Left renal pelvis (tissue), 4 donors: Measurements from ENCODE around the gene RETREG2. TPM values are rescaled to one million over a fixed set of nuclear protein-coding genes. Genes with fewer than 3 reads are reported as not detected.

Experiments used
- DNase-seq, 4 donors: peaks; one replicate each; pipeline ENCODE4 v3.0.0-alpha.2; 2013; ENCODE audit warnings: low read depth in 4 of 4, low spot score in 3 of 4
- polyA plus RNA-seq, 4 donors: library from polyadenylated mRNA; unstranded; fragments of 120-200 nt; gene quantifications; one replicate each; pipeline ENCODE4 v1.2.1, GENCODE V29; 2013; ENCODE audit not compliant: insufficient read length in 4 of 4

RETREG2 gene
- polyA plus RNA-seq, result 100 to 1,000 TPM in 3 of 4 donors, 10 to 100 TPM in 1; 85.1 to 120 (median 111) TPM

- peak in 2 of 4 donors; percentile 75 for DNase-seq
Observed at GRCh38 chr2:219177552-219178376, at the start of gene RETREG2. TSS of gene RETREG2 (plus strand) at chr2:219178275. CDS start at chr2:219178353, 78 bp downstream.

- DNase-seq, result no peak
Observed at GRCh38 chr2:219128396-219128795, 49.7 kb upstream of the RETREG2 start.

GRCh38 chr2:219129589-219129988 is 48.5 kb upstream of the RETREG2 start:
- DNase-seq, result no peak

- no peak for DNase-seq
Observed at GRCh38 chr2:219131327-219131726, 46.7 kb upstream of the RETREG2 start.

- no peak for DNase-seq
Observed at GRCh38 chr2:219131744-219132143, 46.3 kb upstream of the RETREG2 start.

- no peak for DNase-seq
Observed at GRCh38 chr2:219133976-219134375, 44.1 kb upstream of the RETREG2 start.

- no peak for DNase-seq
Observed at GRCh38 chr2:219140722-219141121, 37.4 kb upstream of the RETREG2 start.

GRCh38 chr2:219142329-219142728 is 35.7 kb upstream of the RETREG2 start:
- no peak for DNase-seq

GRCh38 chr2:219149667-219150066 is 28.4 kb upstream of the RETREG2 start:
- no peak for DNase-seq

- DNase-seq, result peak in 1 of 4 donors; percentile 50
Observed at GRCh38 chr2:219155054-219155644, 22.9 kb upstream of the RETREG2 start.

- DNase-seq, result no peak
Observed at GRCh38 chr2:219157396-219157795, 20.7 kb upstream of the RETREG2 start.

GRCh38 chr2:219158025-219158424 is 20.1 kb upstream of the RETREG2 start:
- no peak for DNase-seq

- DNase-seq, result no peak
Observed at GRCh38 chr2:219158586-219158985, 19.5 kb upstream of the RETREG2 start.

GRCh38 chr2:219159771-219160185 is 18.3 kb upstream of the RETREG2 start:
- no peak for DNase-seq

GRCh38 chr2:219160186-219161017 is 17.7 kb upstream of the RETREG2 start, which contains the start of gene NHEJ1:
TSS of gene NHEJ1 (minus strand) at chr2:219160815. CDS start at chr2:219158362, 2,453 bp downstream.
- peak in 3 of 4 donors; percentile 82 to 84 (median 84) for DNase-seq

- no peak for DNase-seq
Observed at GRCh38 chr2:219161097-219161496, 17.0 kb upstream of the RETREG2 start.

- no peak for DNase-seq
Observed at GRCh38 chr2:219163156-219163555, 14.9 kb upstream of the RETREG2 start.

- no peak for DNase-seq
Observed at GRCh38 chr2:219165058-219165911, 12.8 kb upstream of the RETREG2 start.

GRCh38 chr2:219167997-219168396 is 10.1 kb upstream of the RETREG2 start:
- no peak for DNase-seq

- no peak for DNase-seq
Observed at GRCh38 chr2:219168526-219168925, 9.5 kb upstream of the RETREG2 start.
